ENCODE measurements around the gene FAM222A.

Gene FAM222A

GRCh38 chr12:109686523-109686922 lies 27.1 kb upstream of the FAM222A start:
- Histone ChIP-seq H3K4me1 (ENCODE audit: low read length) (no peaks in the 10 kb centered on the region), H3K36me3 (replicated peaks; ENCODE audit: low read depth, low read length) (no peaks in the 10 kb centered on the region), H3K27me3 (ENCODE audit: low read depth, low read length) (peaks cover 7% of the 10 kb centered on the region; the same call in 1 of the 2 replicates), H3K9me3 (ENCODE audit: insufficient read depth, low read length) (no peaks in the 10 kb centered on the region), H3K4me2 (ENCODE audit: low read length) (no peak overlapping the region), H3K4me3 (ENCODE audit: low read length) (no peak overlapping the region), H2AFZ (ENCODE audit: low read depth, low read length) (no peak overlapping the region), H3K79me2 (ENCODE audit: low read length) (no peaks in the 10 kb centered on the region), H3K9ac (ENCODE audit: low read length) (no peak overlapping the region), H3K27ac (ENCODE audit: low read length) (no peak overlapping the region), H4K20me1 (ENCODE audit: insufficient read depth, low read length) (no peaks in the 10 kb centered on the region)
- TF ChIP-seq EZH2phosphoT487 (IDR thresholded peaks at IDR 0.05; ENCODE audit: low read depth), result no peak
- no peak for TF ChIP-seq CTCF (IDR thresholded peaks at IDR 0.05; ENCODE audit: low read depth, low read length)

- peaks cover 14% of the 10 kb centered on the region for H3K27me3 ChIP-seq (ENCODE audit: low read depth, low read length)
- no peaks in the 10 kb centered on the region for H3K9me3 ChIP-seq (ENCODE audit: insufficient read depth, low read length)
- no peak overlapping the region for H3K4me3 ChIP-seq (ENCODE audit: low read length)
- TF ChIP-seq CTCF (IDR thresholded peaks at IDR 0.05; ENCODE audit: low read depth, low read length) (no peak), EZH2phosphoT487 (IDR thresholded peaks at IDR 0.05; ENCODE audit: low read depth) (no peak)
- no peak overlapping the region for H3K27ac ChIP-seq (ENCODE audit: low read length)
- H3K36me3 ChIP-seq (replicated peaks; ENCODE audit: low read depth, low read length), result no peaks in the 10 kb centered on the region
- no peaks in the 10 kb centered on the region for H4K20me1 ChIP-seq (ENCODE audit: insufficient read depth, low read length)
- no peaks in the 10 kb centered on the region for H3K4me1 ChIP-seq (ENCODE audit: low read length)
- no peaks in the 10 kb centered on the region for H3K79me2 ChIP-seq (ENCODE audit: low read length)
- no peak overlapping the region for H3K4me2 ChIP-seq (ENCODE audit: low read length)
- no peak overlapping the region for H2AFZ ChIP-seq (ENCODE audit: low read depth, low read length)
- H3K9ac ChIP-seq (ENCODE audit: low read length), result no peak overlapping the region
These were observed 26.4 kb upstream of the FAM222A start for GRCh38 chr12:109687250-109687649.

- TF ChIP-seq EZH2phosphoT487 (IDR thresholded peaks at IDR 0.05; ENCODE audit: low read depth) (no peak), CTCF (IDR thresholded peaks at IDR 0.05; ENCODE audit: low read depth, low read length) (no peak)
These were observed 24.2 kb upstream of the FAM222A start for GRCh38 chr12:109689426-109689825.

DNA sequence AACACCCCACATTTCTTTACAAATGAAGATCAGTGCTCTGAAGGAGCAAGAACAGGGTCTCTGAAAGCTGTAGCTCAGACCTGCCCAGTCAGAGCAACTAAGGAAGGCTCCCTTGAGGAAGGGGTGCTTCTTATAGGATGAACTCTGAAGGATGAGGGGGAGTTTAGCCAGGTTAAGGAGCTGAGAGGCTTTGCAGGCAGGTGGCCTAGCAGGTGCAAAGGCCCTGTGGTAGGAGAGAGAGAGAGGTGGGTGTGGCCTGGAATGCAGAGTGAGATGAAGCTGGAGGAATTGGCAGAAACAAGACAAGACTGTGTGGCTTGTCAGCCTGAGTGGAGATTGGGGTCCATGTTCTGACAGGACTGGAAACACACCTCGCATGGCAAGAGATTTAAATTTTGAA lies 20.5 kb upstream of the FAM222A start:
- H3K27ac ChIP-seq (ENCODE audit: low read length), result no peak overlapping the region
- no peaks in the 10 kb centered on the region for H3K4me1 ChIP-seq (ENCODE audit: low read length)
- no peaks in the 10 kb centered on the region for H3K79me2 ChIP-seq (ENCODE audit: low read length)
- H4K20me1 ChIP-seq (ENCODE audit: insufficient read depth, low read length), result no peaks in the 10 kb centered on the region
- no peaks in the 10 kb centered on the region for H3K36me3 ChIP-seq (replicated peaks; ENCODE audit: low read depth, low read length)
- no peaks in the 10 kb centered on the region for H3K9me3 ChIP-seq (ENCODE audit: insufficient read depth, low read length)
- no peak overlapping the region for H3K4me2 ChIP-seq (ENCODE audit: low read length)
- H3K4me3 ChIP-seq (ENCODE audit: low read length), result no peak overlapping the region
- TF ChIP-seq CTCF (IDR thresholded peaks at IDR 0.05; ENCODE audit: low read depth, low read length), result no peak
- TF ChIP-seq EZH2phosphoT487 (IDR thresholded peaks at IDR 0.05; ENCODE audit: low read depth), result no peak
- no peak overlapping the region for H2AFZ ChIP-seq (ENCODE audit: low read depth, low read length)
- H3K27me3 ChIP-seq (ENCODE audit: low read depth, low read length), result peaks cover 27% of the 10 kb centered on the region
- no peak overlapping the region for H3K9ac ChIP-seq (ENCODE audit: low read length)

More at GRCh38 chr12:109689426-109689825, 24.2 kb upstream of the FAM222A start:
- Histone ChIP-seq H3K36me3 (replicated peaks; ENCODE audit: low read depth, low read length) (no peaks in the 10 kb centered on the region), H2AFZ (ENCODE audit: low read depth, low read length) (no peak overlapping the region), H3K4me1 (ENCODE audit: low read length) (no peaks in the 10 kb centered on the region), H3K9me3 (ENCODE audit: insufficient read depth, low read length) (no peaks in the 10 kb centered on the region), H3K4me2 (ENCODE audit: low read length) (no peak overlapping the region), H3K4me3 (ENCODE audit: low read length) (no peak overlapping the region), H4K20me1 (ENCODE audit: insufficient read depth, low read length) (no peaks in the 10 kb centered on the region), H3K9ac (ENCODE audit: low read length) (no peak overlapping the region), H3K27me3 (ENCODE audit: low read depth, low read length) (peaks cover 27% of the 10 kb centered on the region), H3K27ac (ENCODE audit: low read length) (no peak overlapping the region), H3K79me2 (ENCODE audit: low read length) (no peaks in the 10 kb centered on the region)

Data from OCI-LY3 (cell line).